ENCODE measurements around the gene DOC2B.

GRCh38 chr17:180381-181244 lies 837 bp downstream of the DOC2B start:
- TF ChIP-seq FOXM1 (IDR thresholded peaks at IDR 0.05; ENCODE audit: borderline replicate concordance) (no peak), PKNOX1 (IDR thresholded peaks at IDR 0.05) (no peak), NFRKB (IDR thresholded peaks at IDR 0.05) (no peak), SUZ12 (IDR thresholded peaks at IDR 0.05) (no peak), FOXA1 (IDR thresholded peaks at IDR 0.05) (no peak), FOXK2 (IDR thresholded peaks at IDR 0.05) (no peak), ZNF384 (IDR thresholded peaks at IDR 0.05) (no peak), ELF4 (IDR thresholded peaks at IDR 0.05) (no peak), BHLHE40 (IDR thresholded peaks at IDR 0.05; ENCODE audit: borderline replicate concordance) (no peak)
